ENCODE results near the gene GPC6.

GPC6 gene

DNA sequence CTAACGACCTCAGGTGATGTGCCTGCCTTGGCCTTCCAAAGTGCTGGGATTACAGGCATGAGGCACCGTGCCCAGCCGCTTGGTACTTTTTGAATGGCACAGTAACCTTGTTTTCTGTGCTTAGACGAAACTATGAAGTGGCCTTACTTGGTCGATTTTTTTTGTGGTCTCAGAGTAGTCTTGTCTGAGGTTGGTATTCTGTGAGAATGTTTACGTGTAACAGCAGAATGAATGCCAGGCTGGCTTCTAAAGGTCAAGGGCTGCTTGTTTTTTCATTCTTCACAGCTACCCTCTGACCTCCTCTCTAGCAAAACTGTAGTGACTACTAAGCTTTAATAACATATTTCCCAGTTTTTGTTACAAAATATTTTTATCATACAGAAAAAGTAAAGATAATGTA, 313.3 kb downstream of the GPC6 start:
- TF ChIP-seq EZH2phosphoT487 (IDR thresholded peaks at IDR 0.05; ENCODE audit: borderline replicate concordance) = no peak
- TF ChIP-seq, protein P1, sequence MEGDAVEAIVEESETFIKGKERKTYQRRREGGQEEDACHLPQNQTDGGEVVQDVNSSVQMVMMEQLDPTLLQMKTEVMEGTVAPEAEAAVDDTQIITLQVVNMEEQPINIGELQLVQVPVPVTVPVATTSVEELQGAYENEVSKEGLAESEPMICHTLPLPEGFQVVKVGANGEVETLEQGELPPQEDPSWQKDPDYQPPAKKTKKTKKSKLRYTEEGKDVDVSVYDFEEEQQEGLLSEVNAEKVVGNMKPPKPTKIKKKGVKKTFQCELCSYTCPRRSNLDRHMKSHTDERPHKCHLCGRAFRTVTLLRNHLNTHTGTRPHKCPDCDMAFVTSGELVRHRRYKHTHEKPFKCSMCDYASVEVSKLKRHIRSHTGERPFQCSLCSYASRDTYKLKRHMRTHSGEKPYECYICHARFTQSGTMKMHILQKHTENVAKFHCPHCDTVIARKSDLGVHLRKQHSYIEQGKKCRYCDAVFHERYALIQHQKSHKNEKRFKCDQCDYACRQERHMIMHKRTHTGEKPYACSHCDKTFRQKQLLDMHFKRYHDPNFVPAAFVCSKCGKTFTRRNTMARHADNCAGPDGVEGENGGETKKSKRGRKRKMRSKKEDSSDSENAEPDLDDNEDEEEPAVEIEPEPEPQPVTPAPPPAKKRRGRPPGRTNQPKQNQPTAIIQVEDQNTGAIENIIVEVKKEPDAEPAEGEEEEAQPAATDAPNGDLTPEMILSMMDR (conservative IDR thresholded peaks at IDR 0.05; ENCODE audit: low read length) = no peak
- Histone ChIP-seq H3K27me3 (ENCODE audit: insufficient read depth, low read length, poor library complexity, severe bottlenecking) (no peaks in the 10 kb centered on the region), H3K79me2 (ENCODE audit: insufficient read depth, low read length) (no peaks in the 10 kb centered on the region), H3F3A (ENCODE audit: low read depth) (no peaks in the 10 kb centered on the region), H3K4me1 (ENCODE audit: insufficient read depth, low read length, poor library complexity, severe bottlenecking) (no peaks in the 10 kb centered on the region), H3K9me3 (ENCODE audit: insufficient read depth, low read depth, low read length) (no peaks in the 10 kb centered on the region), H3K36me3 (ENCODE audit: insufficient read depth, low read length) (no peaks in the 10 kb centered on the region), H4K20me1 (ENCODE audit: insufficient read depth, low read length, poor library complexity, severe bottlenecking) (no peaks in the 10 kb centered on the region), H3K9me2 (replicated peaks; ENCODE audit: low read depth, low read length) (no peaks in the 10 kb centered on the region), H2AFZ (ENCODE audit: low read length) (no peak overlapping the region), H3K4me3 (ENCODE audit: low read length, poor library complexity, severe bottlenecking) (no peak overlapping the region), H3K9ac (ENCODE audit: low read depth, low read length, poor library complexity, severe bottlenecking) (no peak overlapping the region), H3K4me2 (ENCODE audit: low read depth, low read length, poor library complexity, severe bottlenecking) (no peak overlapping the region)

DNA sequence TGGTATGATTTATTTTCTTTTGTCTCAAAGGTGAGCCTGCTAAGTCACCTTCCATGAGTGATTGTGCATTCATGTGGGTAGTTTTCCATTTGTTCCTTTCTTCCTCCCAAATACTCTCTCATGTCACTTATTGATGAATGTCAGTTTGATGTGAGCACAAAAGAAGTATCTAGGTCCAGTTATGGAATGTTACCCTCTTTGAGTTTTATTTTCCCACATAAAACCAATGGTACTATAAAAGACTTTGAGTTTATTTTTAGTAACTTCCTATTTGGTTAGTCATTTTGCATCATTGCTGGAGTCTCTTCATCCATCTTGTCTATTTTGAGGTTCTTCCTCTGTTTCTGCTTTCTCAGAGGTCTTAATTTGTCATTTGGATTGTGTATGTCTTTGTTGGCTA, 321.3 kb downstream of the GPC6 start:
- H3K9ac ChIP-seq (ENCODE audit: low read depth, low read length, poor library complexity, severe bottlenecking) = no peak overlapping the region
- H3K4me3 ChIP-seq (ENCODE audit: low read length, poor library complexity, severe bottlenecking) = no peak overlapping the region
- no peak overlapping the region for H2AFZ ChIP-seq (ENCODE audit: low read length)
- H3K36me3 ChIP-seq (ENCODE audit: insufficient read depth, low read length) = no peaks in the 10 kb centered on the region
- no peaks in the 10 kb centered on the region for H3K4me1 ChIP-seq (ENCODE audit: insufficient read depth, low read length, poor library complexity, severe bottlenecking)
- no peaks in the 10 kb centered on the region for H3F3A ChIP-seq (ENCODE audit: low read depth)
- H3K9me3 ChIP-seq (ENCODE audit: insufficient read depth, low read depth, low read length) = no peaks in the 10 kb centered on the region
- no peaks in the 10 kb centered on the region for H3K27me3 ChIP-seq (ENCODE audit: insufficient read depth, low read length, poor library complexity, severe bottlenecking)
- H3K9me2 ChIP-seq (replicated peaks; ENCODE audit: low read depth, low read length) = no peaks in the 10 kb centered on the region
- no peak for TF ChIP-seq EZH2phosphoT487 (IDR thresholded peaks at IDR 0.05; ENCODE audit: borderline replicate concordance)
- TF ChIP-seq, protein P1 (conservative IDR thresholded peaks at IDR 0.05; ENCODE audit: low read length) = no peak
- H4K20me1 ChIP-seq (ENCODE audit: insufficient read depth, low read length, poor library complexity, severe bottlenecking) = no peaks in the 10 kb centered on the region
- no peak overlapping the region for H3K4me2 ChIP-seq (ENCODE audit: low read depth, low read length, poor library complexity, severe bottlenecking)
- H3K79me2 ChIP-seq (ENCODE audit: insufficient read depth, low read length) = no peaks in the 10 kb centered on the region

DNA sequence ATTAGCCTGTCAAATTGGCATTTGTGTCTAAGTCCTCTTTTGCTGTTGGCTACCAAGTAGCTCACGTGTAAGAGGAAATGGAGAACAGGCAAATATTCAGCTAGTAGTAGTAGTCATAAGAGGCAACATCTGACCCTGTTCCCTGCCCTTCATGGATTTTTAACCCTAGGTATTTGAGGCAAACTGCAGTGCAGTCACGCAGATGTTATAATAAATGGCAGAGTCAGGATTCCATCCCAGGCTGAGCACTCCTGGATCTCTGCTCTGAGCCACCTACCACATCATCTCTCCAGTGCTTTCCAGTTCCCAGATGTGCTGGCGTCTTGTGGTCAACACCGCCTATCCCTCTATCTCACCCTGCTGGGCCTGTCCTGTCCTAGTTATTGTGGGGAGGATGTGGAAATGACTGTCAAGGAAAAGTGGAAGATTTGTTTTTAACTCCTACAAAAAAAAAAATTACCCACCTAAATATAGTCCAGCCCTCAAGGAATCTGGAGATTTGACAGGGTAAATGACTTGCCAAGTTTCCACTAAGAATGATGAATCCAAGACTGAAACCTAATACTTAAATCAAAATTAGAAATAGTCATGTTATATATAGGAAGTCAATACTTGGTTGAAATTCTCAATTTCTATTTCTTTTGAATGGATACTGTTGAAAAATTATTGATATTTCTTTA, 322.9 kb downstream of the GPC6 start:
- Histone ChIP-seq H3K9me2 (replicated peaks; ENCODE audit: low read depth, low read length) (no peaks in the 10 kb centered on the region), H3F3A (ENCODE audit: low read depth) (no peaks in the 10 kb centered on the region), H3K4me2 (ENCODE audit: low read depth, low read length, poor library complexity, severe bottlenecking) (no peak overlapping the region), H2AFZ (ENCODE audit: low read length) (no peak overlapping the region), H3K4me1 (ENCODE audit: insufficient read depth, low read length, poor library complexity, severe bottlenecking) (no peaks in the 10 kb centered on the region), H3K36me3 (ENCODE audit: insufficient read depth, low read length) (no peaks in the 10 kb centered on the region), H3K79me2 (ENCODE audit: insufficient read depth, low read length) (no peaks in the 10 kb centered on the region), H4K20me1 (ENCODE audit: insufficient read depth, low read length, poor library complexity, severe bottlenecking) (no peaks in the 10 kb centered on the region), H3K9ac (ENCODE audit: low read depth, low read length, poor library complexity, severe bottlenecking) (no peak overlapping the region), H3K4me3 (ENCODE audit: low read length, poor library complexity, severe bottlenecking) (no peak overlapping the region), H3K9me3 (ENCODE audit: insufficient read depth, low read depth, low read length) (no peaks in the 10 kb centered on the region), H3K27me3 (ENCODE audit: insufficient read depth, low read length, poor library complexity, severe bottlenecking) (no peaks in the 10 kb centered on the region)
- no peak for TF ChIP-seq EZH2phosphoT487 (IDR thresholded peaks at IDR 0.05; ENCODE audit: borderline replicate concordance)
- TF ChIP-seq, protein P1 (conservative IDR thresholded peaks at IDR 0.05; ENCODE audit: low read length) = no peak
